A673 (cell line): ENCODE results near the gene PRRG1. TPM values are rescaled to one million over a fixed set of nuclear protein-coding genes. Genes with fewer than 3 reads are reported as not detected.
"Not testable (repeated sequence)": the region's sequence is repeated elsewhere in the genome, so short reads cannot be mapped to it uniquely, and the experiment has no call there.

Experiments used
- BruUV-seq: library from RNA; stranded (reverse); fragments of 400-500 nt; replicated peaks from 2 replicates; lab custom pipeline; 2021; lab: Mats Ljungman, UMichigan
- CTCF ChIA-PET: fragments of 300-600 bp; sonication (Branson Sonifier 250); formaldehyde crosslinking; loops from one replicate; lab custom pipeline; 2022; ENCODE audit warnings: antibody characterized with exemption; lab: Charles Lee
- POLR2A ChIA-PET: fragments of 300-600 bp; sonication (Branson Sonifier 250); formaldehyde crosslinking; loops from one replicate; lab custom pipeline; 2022; ENCODE audit warnings: antibody characterized with exemption; ENCODE audit not compliant: low non-redundant PET; lab: Charles Lee
- DNase-seq: peaks from one replicate; pipeline ENCODE4 v3.0.0-alpha.2; 2015; ENCODE audit warnings: low spot score
- H3K27ac ChIP-seq: fragments of 200-600 bp; sonication (generic); 2 replicates; pipeline ENCODE4 v1.5.1; 2016; ENCODE audit warnings: mixed run types, low read depth, mild to moderate bottlenecking, mixed read lengths, antibody characterized with exemption, low read length; ENCODE audit not compliant: poor library complexity, severe bottlenecking
- H3K27me3 ChIP-seq: fragments of 200-600 bp; sonication (generic); replicated peaks from 2 replicates; pipeline ENCODE4 v1.6.1; 2017; ENCODE audit warnings: mixed run types, low read depth, mild to moderate bottlenecking, mixed read lengths, antibody characterized with exemption, low read length; ENCODE audit not compliant: insufficient read depth, poor library complexity
- H3K36me3 ChIP-seq: fragments of 200-600 bp; sonication (generic); 2 replicates; pipeline ENCODE4 v1.6.1; 2016; ENCODE audit warnings: mixed run types, mild to moderate bottlenecking, mixed read lengths, antibody characterized with exemption, low read length; ENCODE audit not compliant: insufficient read depth, poor library complexity, severe bottlenecking
- H3K4me1 ChIP-seq: fragments of 200-600 bp; sonication (generic); 2 replicates; pipeline ENCODE4 v1.6.1; 2017; ENCODE audit warnings: mixed run types, mild to moderate bottlenecking, mixed read lengths, antibody characterized with exemption, low read length; ENCODE audit not compliant: insufficient read depth, poor library complexity, severe bottlenecking
- H3K4me3 ChIP-seq: fragments of 200-600 bp; sonication (generic); 2 replicates; pipeline ENCODE4 v1.5.1; 2016; ENCODE audit warnings: low read depth, mixed run types, mild to moderate bottlenecking, mixed read lengths, low read length; ENCODE audit not compliant: poor library complexity, severe bottlenecking
- H3K9me3 ChIP-seq: fragments of 200-600 bp; sonication (generic); 2 replicates; pipeline ENCODE4 v1.6.1; 2016; ENCODE audit warnings: mixed run types, low read depth, mild to moderate bottlenecking, mixed read lengths, antibody characterized with exemption, low read length; ENCODE audit not compliant: poor library complexity, severe bottlenecking
- CTCF ChIP-seq: fragments of 300-800, 200-600 bp; sonication (generic); conservative IDR thresholded peaks from 2 replicates; pipeline ENCODE4 v1.5.1; 2017; ENCODE audit warnings: low read depth, mild to moderate bottlenecking, antibody characterized with exemption, low read length, moderate library complexity, mixed read lengths
- EZH2 ChIP-seq: fragments of 200-600 bp; sonication (generic); IDR thresholded peaks from 2 replicates; pipeline ENCODE4 v1.6.1; 2017; ENCODE audit warnings: borderline replicate concordance, low read depth, mild to moderate bottlenecking, mixed read lengths, antibody characterized with exemption, low read length; ENCODE audit not compliant: poor library complexity, severe bottlenecking
- intact Hi-C: fragments of 100-400 bp; cut with micrococcal nuclease; formaldehyde crosslinking; loops from one replicate; pipeline ENCODE4 v1.10.0; 2022; ENCODE audit not compliant: unreplicated experiment
- total RNA-seq: library from RNA; stranded (reverse); gene quantifications from 2 replicates; pipeline ENCODE4 v1.2.3, GENCODE V29; 2021

The PRRG1 gene
- total RNA-seq, 1 experiment from 2014 or later, result 10.4 TPM

GRCh38 chrX:37425370-37425769 lies 76.2 kb downstream of the PRRG1 start:
- TF ChIP-seq EZH2 (no peak), CTCF (no peak)
- H3K9me3 ChIP-seq, result no peaks in the 10 kb centered on the region
- H3K4me1 ChIP-seq, result no peaks in the 10 kb centered on the region
- BruUV-seq, result no TSS peak
- no peaks in the 10 kb centered on the region for H3K27me3 ChIP-seq
- ChIA-PET POLR2A (no interaction called here), CTCF (no interaction called here)
- no peak overlapping the region for H3K27ac ChIP-seq
- DNase-seq, result no peak
- intact Hi-C loops, result no loop called here
- no peaks in the 10 kb centered on the region for H3K36me3 ChIP-seq
- no peak overlapping the region for H3K4me3 ChIP-seq

- intact Hi-C loops, CTCF ChIA-PET, H3K27ac ChIP-seq, H3K27me3 ChIP-seq, H3K4me3 ChIP-seq, DNase-seq, POLR2A ChIA-PET, H3K9me3 ChIP-seq, H3K36me3 ChIP-seq, BruUV-seq, H3K4me1 ChIP-seq: not testable (repeated sequence)
Observed at GRCh38 chrX:37428962-37429361, 79.8 kb downstream of the PRRG1 start.

GRCh38 chrX:37434362-37434761 lies 85.2 kb downstream of the PRRG1 start:
- no TSS peak for BruUV-seq
- Histone ChIP-seq H3K4me1 (no peaks in the 10 kb centered on the region), H3K27me3 (no peaks in the 10 kb centered on the region), H3K9me3 (no peaks in the 10 kb centered on the region), H3K36me3 (no peaks in the 10 kb centered on the region), H3K27ac (no peak overlapping the region), H3K4me3 (no peak overlapping the region)
- intact Hi-C loops, result no loop called here
- no peak; the same call in 1 of the 2 replicates for TF ChIP-seq CTCF
- no peak for TF ChIP-seq EZH2
- POLR2A ChIA-PET, result no interaction called here
- CTCF ChIA-PET, result no interaction called here
- no peak for DNase-seq

- H3K36me3 ChIP-seq, result no peaks in the 10 kb centered on the region
- no peaks in the 10 kb centered on the region for H3K4me1 ChIP-seq
- H3K4me3 ChIP-seq, result no peak overlapping the region
- DNase-seq, result no peak
- BruUV-seq, result no TSS peak
- TF ChIP-seq EZH2 (no peak), CTCF (no peak)
- no peaks in the 10 kb centered on the region for H3K27me3 ChIP-seq
- no peak overlapping the region for H3K27ac ChIP-seq
- ChIA-PET POLR2A (no interaction called here), CTCF (no interaction called here)
- H3K9me3 ChIP-seq, result no peaks in the 10 kb centered on the region
- intact Hi-C loops, result no loop called here
Observed at GRCh38 chrX:37437160-37437559, 88.0 kb downstream of the PRRG1 start.
